K562 (cell line): ENCODE results near the gene NEDD4L.

Experiments
- ATF1 ChIP-seq, 2 experiments: fragments of 450-650 bp in 1 of 2; IDR thresholded peaks; 2 replicates each; pipeline ENCODE4 v1.6.1; 2016; ENCODE audit warnings: missing compliant biosample characterization in 1 of 2, missing genetic modification characterization in 1 of 2
- CTCF ChIP-seq, 3 experiments: IDR thresholded peaks in 2 of 3; conservative IDR thresholded peaks in 1 of 3; 2 replicates each; pipeline ENCODE4 v1.5.1; 2011 to 2012; ENCODE audit warnings: low read length in 3 of 3, mild to moderate bottlenecking in 3 of 3, control low read depth in 2 of 3, improper control_type of control experiment in 1 of 3, inconsistent platforms in 1 of 3, low read depth in 1 of 3, mixed read lengths in 1 of 3, moderate library complexity in 1 of 3; ENCODE audit not compliant: insufficient read depth in 2 of 3
- EP300 ChIP-seq: IDR thresholded peaks from 2 replicates; pipeline ENCODE4 v1.6.1; 2012; ENCODE audit warnings: low read length, improper control_type of control experiment
- MEIS2 ChIP-seq: fragments of 450-650 bp; IDR thresholded peaks from 2 replicates; pipeline ENCODE4 v1.6.1; 2014; ENCODE audit warnings: mild to moderate bottlenecking; ENCODE audit not compliant: partially characterized antibody
- NFIC ChIP-seq: fragments of 450-650 bp; IDR thresholded peaks from 2 replicates; pipeline ENCODE4 v1.6.1; 2017; ENCODE audit warnings: mild to moderate bottlenecking, inconsistent platforms
- RAD51 ChIP-seq: fragments of 450-650 bp; IDR thresholded peaks from 2 replicates; pipeline ENCODE4 v1.7.1; 2016; ENCODE audit warnings: low read depth, mild to moderate bottlenecking, borderline replicate concordance
- SAFB2 ChIP-seq: fragments of 200-400 bp; formaldehyde crosslinking; IDR thresholded peaks from 2 replicates; pipeline ENCODE4 v1.6.1; 2018; ENCODE audit warnings: borderline replicate concordance, low read length, low read depth, moderate library complexity; ENCODE audit not compliant: severe bottlenecking
- TEAD4 ChIP-seq, 2 experiments: sonication (generic) in 1 of 2; formaldehyde crosslinking in 1 of 2; IDR thresholded peaks; 2 replicates each; pipeline versions ENCODE4 v1.6.1 to v1.8.0; 2012 to 2022; ENCODE audit warnings: borderline replicate concordance in 1 of 2, inconsistent platforms in 1 of 2, low read length in 1 of 2, mild to moderate bottlenecking in 1 of 2, missing genetic modification reagents in 1 of 2
- TFAM ChIP-seq: fragments of 250-450 bp; sonication (Bioruptor Pico); conservative IDR thresholded peaks from 2 replicates; pipeline ENCODE4 v1.5.0; 2021; ENCODE audit warnings: mild to moderate bottlenecking, moderate library complexity
- ZBTB33 ChIP-seq: sonication (generic); formaldehyde crosslinking; IDR thresholded peaks from 2 replicates; pipeline ENCODE4 v1.8.1; 2023; ENCODE audit warnings: mild to moderate bottlenecking, missing genetic modification reagents
- ZC3H11A ChIP-seq: IDR thresholded peaks from 2 replicates; pipeline ENCODE4 v1.6.1; 2012; ENCODE audit warnings: low read depth, low read length, improper control_type of control experiment
- ZFX ChIP-seq: sonication (generic); formaldehyde crosslinking; IDR thresholded peaks from 2 replicates; pipeline ENCODE4 v1.8.0; 2022; ENCODE audit warnings: mild to moderate bottlenecking, missing genetic modification reagents, moderate library complexity
- ZNF561 ChIP-seq: fragments of 450-650 bp; formaldehyde crosslinking; conservative IDR thresholded peaks from 2 replicates; pipeline ENCODE4 v1.4.0; 2020; ENCODE audit warnings: mild to moderate bottlenecking, moderate library complexity

- TF ChIP-seq RAD51, result no peak
- no peak for TF ChIP-seq ZNF561 (CRISPR knock-in tag)
- no peak for TF ChIP-seq ATF1 (CRISPR knock-in tag; IDR thresholded peaks at IDR 0.05)
- no peak for TF ChIP-seq ATF1 (tag; IDR thresholded peaks at IDR 0.05)
- no peak for TF ChIP-seq NFIC
- TF ChIP-seq ZFX (CRISPR knock-in tag), result no peak
- TF ChIP-seq ZBTB33 (CRISPR knock-in tag), result no peak
- no peak for TF ChIP-seq CTCF (IDR thresholded peaks at IDR 0.05 in 2 of 3, conservative IDR thresholded peaks at IDR 0.05 in 1 of 3; ENCODE audit: insufficient read depth in 2 of 3, low read depth in 1 of 3, low read length in 3 of 3)
- TF ChIP-seq ZC3H11A, result no peak
- TF ChIP-seq MEIS2, result no peak
- no peak for TF ChIP-seq SAFB2
- no peak for TF ChIP-seq TFAM
- TF ChIP-seq EP300, result no peak
- TF ChIP-seq TEAD4 (IDR thresholded peaks at IDR 0.05; ENCODE audit: low read length), result no peak
- TF ChIP-seq TEAD4 (CRISPR knock-in tag; IDR thresholded peaks at IDR 0.05; ENCODE audit: borderline replicate concordance), result no peak
These were observed 347.3 kb downstream of the NEDD4L start for GRCh38 chr18:58391231-58391825.
